Upper lobe of right lung (tissue), 1 donor: ENCODE measurements around the gene KRT71. TPM values are rescaled to one million over a fixed set of nuclear protein-coding genes. Genes with fewer than 3 reads are reported as not detected.

Source experiments
- ATAC-seq: fragments of 200-7000 bp; cut with Tn5 transposase; one replicate; pipeline ENCODE4 v1.9.1; 2020; ENCODE audit warnings: mild to moderate bottlenecking, moderate library complexity
- DNase-seq: peaks from one replicate; pipeline ENCODE4 v3.0.0-alpha.2; 2020
- H3K27ac ChIP-seq: fragments of 200-600 bp; one replicate; pipeline ENCODE4 v1.8.0; 2022
- H3K27me3 ChIP-seq: fragments of 200-600 bp; one replicate; pipeline ENCODE4 v1.8.0; 2022; ENCODE audit warnings: mild to moderate bottlenecking
- H3K36me3 ChIP-seq: fragments of 200-600 bp; one replicate; pipeline ENCODE4 v1.8.0; 2022
- H3K4me1 ChIP-seq: fragments of 200-600 bp; one replicate; pipeline ENCODE4 v1.8.0; 2022
- H3K4me3 ChIP-seq: fragments of 200-600 bp; one replicate; pipeline ENCODE4 v1.8.0; 2022; ENCODE audit warnings: mild to moderate bottlenecking
- H3K9me3 ChIP-seq: fragments of 200-600 bp; one replicate; pipeline ENCODE4 v1.8.0; 2022
- intact Hi-C: fragments of 100-400 bp; cut with DNase I; formaldehyde crosslinking; loops from one replicate; pipeline ENCODE4 v1.11.0; 2022
- total RNA-seq: library from RNA; stranded (reverse); fragmentation: NEBNext Ultra II Directional; extraction: Animal tissue kit (Norgen Biotek cat#: 25700); gene quantifications from one replicate; pipeline ENCODE4 v1.2.1, GENCODE V29; 2021
- TF ChIP-seq, protein P1 (sequence below): fragments of 200-600 bp; IDR thresholded peaks from one replicate; pipeline ENCODE4 v1.8.0; 2022; ENCODE audit warnings: antibody characterized with exemption
- donor health status: DM: no; HTN: yes; CAD: no; lungs with severe emphysema.

KRT71 gene
- total RNA-seq, 1 donor from 2014 or later, result not detected

DNA sequence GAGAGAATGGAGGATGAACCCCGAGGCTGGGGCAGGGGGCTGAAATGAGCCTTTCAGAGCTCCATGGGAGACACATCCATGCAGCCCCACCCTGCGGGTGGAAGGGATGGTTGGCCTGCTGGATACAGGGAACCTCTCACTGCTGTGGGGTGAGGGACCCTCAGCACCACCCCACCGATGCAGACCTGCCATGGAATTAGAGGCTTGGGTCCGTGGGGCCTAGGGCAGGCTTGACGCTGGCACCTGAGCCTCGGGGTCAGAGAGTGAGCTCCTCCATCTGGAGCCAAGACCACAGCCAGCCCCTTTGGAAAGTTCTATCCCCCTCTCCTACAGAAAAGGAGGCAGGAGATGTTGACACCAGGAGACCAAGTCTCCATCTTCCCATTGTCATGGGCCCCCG is 28.1 kb upstream of the KRT71 start:
- H3K9me3 ChIP-seq, result no peaks in the 10 kb centered on the region
- intact Hi-C loops, result no loop called here
- peak; percentile 32 for DNase-seq
- no peak overlapping the region for H3K4me3 ChIP-seq
- H3K36me3 ChIP-seq, result no peaks in the 10 kb centered on the region
- no peak for ATAC-seq
- H3K27ac ChIP-seq, result no peak overlapping the region
- H3K27me3 ChIP-seq, result no peaks in the 10 kb centered on the region
- TF ChIP-seq, protein P1, sequence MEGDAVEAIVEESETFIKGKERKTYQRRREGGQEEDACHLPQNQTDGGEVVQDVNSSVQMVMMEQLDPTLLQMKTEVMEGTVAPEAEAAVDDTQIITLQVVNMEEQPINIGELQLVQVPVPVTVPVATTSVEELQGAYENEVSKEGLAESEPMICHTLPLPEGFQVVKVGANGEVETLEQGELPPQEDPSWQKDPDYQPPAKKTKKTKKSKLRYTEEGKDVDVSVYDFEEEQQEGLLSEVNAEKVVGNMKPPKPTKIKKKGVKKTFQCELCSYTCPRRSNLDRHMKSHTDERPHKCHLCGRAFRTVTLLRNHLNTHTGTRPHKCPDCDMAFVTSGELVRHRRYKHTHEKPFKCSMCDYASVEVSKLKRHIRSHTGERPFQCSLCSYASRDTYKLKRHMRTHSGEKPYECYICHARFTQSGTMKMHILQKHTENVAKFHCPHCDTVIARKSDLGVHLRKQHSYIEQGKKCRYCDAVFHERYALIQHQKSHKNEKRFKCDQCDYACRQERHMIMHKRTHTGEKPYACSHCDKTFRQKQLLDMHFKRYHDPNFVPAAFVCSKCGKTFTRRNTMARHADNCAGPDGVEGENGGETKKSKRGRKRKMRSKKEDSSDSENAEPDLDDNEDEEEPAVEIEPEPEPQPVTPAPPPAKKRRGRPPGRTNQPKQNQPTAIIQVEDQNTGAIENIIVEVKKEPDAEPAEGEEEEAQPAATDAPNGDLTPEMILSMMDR, result no peak
- H3K4me1 ChIP-seq, result no peaks in the 10 kb centered on the region

DNA sequence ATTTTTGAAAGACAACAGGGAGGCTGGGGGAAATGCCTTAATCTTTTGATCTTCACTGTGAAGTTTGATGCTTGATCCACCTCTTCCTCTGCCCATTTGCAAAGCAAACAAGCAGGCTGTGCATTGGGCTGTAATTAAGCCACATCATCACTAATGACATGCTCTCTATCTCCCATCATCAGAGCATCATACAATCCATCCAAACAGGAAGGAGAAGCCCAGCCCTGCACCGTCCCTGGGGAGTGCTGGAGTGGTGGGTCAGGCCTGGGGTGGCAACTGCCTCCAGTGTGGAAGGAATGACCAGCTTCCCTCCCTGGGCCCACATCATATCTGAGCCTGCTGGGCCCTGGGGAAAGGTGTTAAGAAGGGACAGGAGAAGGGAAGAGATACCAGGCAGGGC is 27.6 kb upstream of the KRT71 start:
- H3K9me3 ChIP-seq, result no peaks in the 10 kb centered on the region
- TF ChIP-seq, protein P1, result no peak
- H3K4me1 ChIP-seq, result no peaks in the 10 kb centered on the region
- no peak overlapping the region for H3K4me3 ChIP-seq
- no peaks in the 10 kb centered on the region for H3K27me3 ChIP-seq
- ATAC-seq (no peak), DNase-seq (peak; percentile 46)
- H3K36me3 ChIP-seq, result no peaks in the 10 kb centered on the region
- H3K27ac ChIP-seq, result no peak overlapping the region
- intact Hi-C loops, result no loop called here

DNA sequence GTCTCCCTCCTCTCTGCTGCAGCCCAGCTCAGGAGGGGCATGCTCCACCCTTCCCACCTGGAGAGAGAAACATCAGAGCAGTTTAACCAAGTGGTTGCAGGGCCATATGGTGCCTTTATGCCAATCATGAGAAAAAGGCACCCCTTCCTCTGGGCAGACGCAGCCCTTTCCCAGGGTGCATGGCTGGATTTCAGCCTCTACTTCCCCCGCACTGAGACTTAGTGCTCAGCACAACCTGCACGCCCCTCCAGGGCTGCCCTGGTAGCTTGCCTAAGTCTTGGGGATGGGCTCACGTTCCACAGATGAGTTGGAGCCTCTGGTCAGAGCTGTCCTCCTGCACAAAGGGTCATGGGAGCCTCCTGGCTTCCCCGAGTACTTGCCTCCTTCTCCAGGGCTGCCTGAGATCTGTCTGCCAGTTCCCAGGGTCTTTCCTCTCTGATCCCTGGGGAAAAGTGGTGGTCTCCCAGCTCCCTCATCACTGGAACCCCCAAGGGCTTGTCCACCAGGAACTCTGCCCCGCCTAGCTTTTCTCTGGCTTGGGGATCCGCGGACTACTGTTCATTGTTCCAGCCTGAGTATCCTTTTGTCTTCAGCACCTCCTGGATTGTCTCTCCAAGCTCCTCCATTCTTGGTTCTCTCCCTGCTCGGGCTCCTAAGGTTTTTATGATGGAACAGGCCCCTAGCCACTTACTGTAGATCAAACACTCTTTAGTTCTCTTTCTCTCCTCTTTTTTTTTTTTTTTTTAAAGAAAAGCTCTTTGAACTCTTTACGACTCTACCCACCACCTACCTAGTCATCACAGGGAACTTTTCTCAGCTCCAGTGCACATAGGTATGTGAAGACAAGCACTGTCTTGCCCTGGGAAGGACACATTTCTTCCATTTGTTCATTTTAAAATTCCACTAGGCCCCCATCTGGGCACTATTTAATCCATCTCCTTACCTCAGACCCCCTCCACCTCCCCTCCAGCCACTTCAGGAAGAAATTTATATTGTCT is 26.8 kb upstream of the KRT71 start:
- ATAC-seq (no peak), DNase-seq (peak; percentile 26)
- no peak overlapping the region for H3K27ac ChIP-seq
- H3K9me3 ChIP-seq, result no peaks in the 10 kb centered on the region
- H3K36me3 ChIP-seq, result no peaks in the 10 kb centered on the region
- TF ChIP-seq, protein P1, result no peak
- intact Hi-C loops, result no loop called here
- no peaks in the 10 kb centered on the region for H3K4me1 ChIP-seq
- H3K27me3 ChIP-seq, result no peaks in the 10 kb centered on the region
- no peak overlapping the region for H3K4me3 ChIP-seq

DNA sequence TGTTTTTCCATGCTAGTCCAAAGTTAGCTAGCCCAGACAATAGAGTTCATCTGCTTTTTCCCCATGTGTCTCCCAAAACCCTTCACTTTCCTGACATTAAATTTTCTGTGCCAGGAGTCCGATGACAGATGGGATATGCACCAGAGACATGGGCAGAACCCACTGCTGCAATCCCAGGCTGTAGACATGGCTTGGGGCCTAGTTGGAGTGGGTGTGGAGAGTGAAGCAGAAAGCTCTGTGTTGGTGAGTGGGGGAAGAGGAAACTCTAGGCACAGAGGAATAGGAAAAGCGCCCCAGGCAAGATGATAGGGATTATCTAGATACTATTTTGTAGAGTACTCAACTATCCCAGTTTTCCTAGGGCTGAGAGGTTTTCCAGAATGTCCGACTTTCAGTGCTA is 25.5 kb upstream of the KRT71 start:
- Histone ChIP-seq H3K9me3 (no peaks in the 10 kb centered on the region), H3K4me3 (no peak overlapping the region), H3K27ac (no peak overlapping the region), H3K27me3 (no peaks in the 10 kb centered on the region), H3K36me3 (no peaks in the 10 kb centered on the region), H3K4me1 (no peaks in the 10 kb centered on the region)
- TF ChIP-seq, protein P1, result no peak
- no peak for DNase-seq
- ATAC-seq, result no peak
- intact Hi-C loops, result no loop called here

DNA sequence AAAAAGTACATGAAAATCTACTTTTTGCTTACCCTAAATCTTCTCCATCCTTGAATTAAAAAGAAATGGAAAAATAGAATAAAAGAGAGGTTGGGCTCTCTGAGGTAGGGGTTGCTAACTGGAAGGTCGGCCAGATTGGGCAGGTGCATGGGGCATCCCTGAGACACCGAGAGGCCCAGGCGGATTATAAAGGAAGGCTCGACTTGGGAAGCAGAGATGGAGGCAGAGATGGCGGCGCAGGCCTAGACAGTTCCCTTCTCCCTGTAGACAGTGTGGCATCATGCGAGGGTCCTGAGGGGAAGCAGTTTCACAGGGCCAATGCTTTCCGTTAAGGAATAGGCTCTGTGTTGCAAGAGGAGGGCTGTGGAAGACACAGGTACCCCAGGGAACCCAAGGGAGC is 24.4 kb upstream of the KRT71 start:
- H3K4me3 ChIP-seq, result no peak overlapping the region
- no peaks in the 10 kb centered on the region for H3K36me3 ChIP-seq
- TF ChIP-seq, protein P1, result no peak
- intact Hi-C loops, result no loop called here
- DNase-seq (peak; percentile 11), ATAC-seq (no peak)
- H3K4me1 ChIP-seq, result no peaks in the 10 kb centered on the region
- H3K9me3 ChIP-seq, result no peaks in the 10 kb centered on the region
- no peak overlapping the region for H3K27ac ChIP-seq
- H3K27me3 ChIP-seq, result no peaks in the 10 kb centered on the region
